Upper lobe of left lung (tissue), 6 donors: Measurements from ENCODE around the gene PTPRD. TPM values are rescaled to one million over a fixed set of nuclear protein-coding genes. Genes with fewer than 3 reads are reported as not detected.

Source experiments
- ATAC-seq, 2 donors: fragments of 200-7000 bp; cut with Tn5 transposase; one replicate each; pipeline ENCODE4 v1.9.1; 2022; ENCODE audit warnings: mild to moderate bottlenecking in 2 of 2, moderate library complexity in 2 of 2; ENCODE audit not compliant: low FRiP score in 2 of 2
- DNase-seq, 2 donors: peaks; one replicate each; pipeline ENCODE4 v3.0.0-alpha.2; 2019 to 2020
- H3K27ac ChIP-seq, 4 donors: fragments of 200-600 bp; sonication (generic); one replicate each; pipeline ENCODE4 v1.5.1; 2016 to 2019
- H3K27me3 ChIP-seq, 4 donors: fragments of 200-600 bp; sonication (generic); one replicate each; pipeline ENCODE4 v1.5.1; 2017 to 2019
- H3K36me3 ChIP-seq, 4 donors: fragments of 200-600 bp; sonication (generic); one replicate each; pipeline ENCODE4 v1.5.1; 2016 to 2019
- H3K4me1 ChIP-seq, 4 donors: fragments of 200-600 bp; sonication (generic); one replicate each; pipeline ENCODE4 v1.5.1; 2018 to 2019
- H3K4me3 ChIP-seq, 4 donors: fragments of 200-600 bp; sonication (generic); one replicate each; pipeline ENCODE4 v1.5.1; 2017 to 2019; ENCODE audit warnings: mild to moderate bottlenecking in 2 of 4, moderate library complexity in 1 of 4
- H3K9me3 ChIP-seq, 4 donors: fragments of 200-600 bp; sonication (generic); one replicate each; pipeline ENCODE4 v1.5.1; 2018 to 2019
- EP300 ChIP-seq, 4 donors: sonication (generic); formaldehyde crosslinking; IDR thresholded peaks; one replicate each; pipeline ENCODE4 v1.5.1; 2017; ENCODE audit warnings: antibody characterized with exemption in 4 of 4, control low read depth in 2 of 4
- POLR2A ChIP-seq, 4 donors: fragments of 450-650 bp; IDR thresholded peaks; one replicate each; pipeline ENCODE4 v1.5.1; 2016 to 2017; ENCODE audit warnings: antibody characterized with exemption in 4 of 4, mild to moderate bottlenecking in 2 of 4
- POLR2AphosphoS5 ChIP-seq, 2 donors: sonication (generic); formaldehyde crosslinking; IDR thresholded peaks; one replicate each; pipeline ENCODE4 v1.5.1; 2017; ENCODE audit warnings: antibody characterized with exemption in 2 of 2
- WGBS, 2 donors: methylation state at CpG; one replicate each; pipeline ENCODE4 v1.1.5; 2017 to 2018; 5-methylcytosine and 5-hydroxymethylcytosine counted together
- total RNA-seq, 6 donors: library from RNA; depleted of rRNA in 4 of 6; stranded (reverse); fragments of >200 nt in 4 of 6; gene quantifications; one replicate each; pipeline versions ENCODE4 v1.1.0 to v1.2.1, GENCODE V29; 2016 to 2021
- TF ChIP-seq, protein P1 (sequence below), 6 experiments: fragments of 450-650 bp in 4 of 6; fragments of 200-600 bp in 2 of 6; sonication (generic) in 2 of 6; IDR thresholded peaks; one replicate each; pipeline ENCODE4 v1.5.1; 2016 to 2019; ENCODE audit warnings: antibody characterized with exemption in 6 of 6
- donor health status: DM: no; HTN: no; CAD: no; lungs with moderate emphysema.
- donor health status: DM: no; HTN: yes; CAD: no; lungs with severe emphysema.

PTPRD gene
- total RNA-seq, 6 donors from 2014 or later, result 7.4 to 46.1 (median 14.5) TPM

DNA sequence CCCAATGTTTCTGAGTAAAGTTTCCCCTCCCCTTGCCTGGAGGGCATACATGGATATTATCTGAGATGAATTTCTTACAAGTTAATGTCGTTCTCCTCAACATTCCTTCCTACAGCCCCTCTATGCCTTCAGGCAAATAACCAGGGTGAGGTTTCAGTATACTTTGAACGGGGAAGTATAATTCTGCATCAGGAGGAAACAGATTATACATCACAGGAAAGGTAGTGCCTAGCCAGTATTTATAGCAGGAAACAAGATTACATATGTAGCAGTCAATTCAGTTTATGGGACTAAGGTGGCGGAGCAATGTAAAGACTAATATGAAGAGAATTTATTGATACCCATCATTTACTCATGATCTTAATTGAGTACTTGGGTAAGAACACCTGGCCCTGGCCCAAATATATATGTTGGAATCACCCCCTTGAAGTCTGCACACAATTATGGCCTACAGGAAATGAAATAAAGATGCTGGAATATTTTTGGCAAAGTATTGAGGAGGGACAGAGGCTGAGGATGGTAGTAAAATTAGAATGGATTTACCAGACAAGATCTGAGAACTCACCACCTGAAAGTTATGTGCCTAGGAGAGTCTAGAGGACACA lies 661.1 kb downstream of the PTPRD start:
- H3K9me3 ChIP-seq, result no peaks in the 10 kb centered on the region
- no peak for TF ChIP-seq POLR2AphosphoS5 (IDR thresholded peaks at IDR 0.05)
- TF ChIP-seq EP300 (IDR thresholded peaks at IDR 0.05), result no peak
- no peak for TF ChIP-seq POLR2A (IDR thresholded peaks at IDR 0.05)
- TF ChIP-seq, protein P1, sequence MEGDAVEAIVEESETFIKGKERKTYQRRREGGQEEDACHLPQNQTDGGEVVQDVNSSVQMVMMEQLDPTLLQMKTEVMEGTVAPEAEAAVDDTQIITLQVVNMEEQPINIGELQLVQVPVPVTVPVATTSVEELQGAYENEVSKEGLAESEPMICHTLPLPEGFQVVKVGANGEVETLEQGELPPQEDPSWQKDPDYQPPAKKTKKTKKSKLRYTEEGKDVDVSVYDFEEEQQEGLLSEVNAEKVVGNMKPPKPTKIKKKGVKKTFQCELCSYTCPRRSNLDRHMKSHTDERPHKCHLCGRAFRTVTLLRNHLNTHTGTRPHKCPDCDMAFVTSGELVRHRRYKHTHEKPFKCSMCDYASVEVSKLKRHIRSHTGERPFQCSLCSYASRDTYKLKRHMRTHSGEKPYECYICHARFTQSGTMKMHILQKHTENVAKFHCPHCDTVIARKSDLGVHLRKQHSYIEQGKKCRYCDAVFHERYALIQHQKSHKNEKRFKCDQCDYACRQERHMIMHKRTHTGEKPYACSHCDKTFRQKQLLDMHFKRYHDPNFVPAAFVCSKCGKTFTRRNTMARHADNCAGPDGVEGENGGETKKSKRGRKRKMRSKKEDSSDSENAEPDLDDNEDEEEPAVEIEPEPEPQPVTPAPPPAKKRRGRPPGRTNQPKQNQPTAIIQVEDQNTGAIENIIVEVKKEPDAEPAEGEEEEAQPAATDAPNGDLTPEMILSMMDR (IDR thresholded peaks at IDR 0.05), result no peak
- H3K4me1 ChIP-seq, result no peaks in the 10 kb centered on the region
- WGBS, 2 donors, result 57 to 60% methylated on average over 3 of the region's 3 CpGs
- ATAC-seq (no peak), DNase-seq (no peak)
- no peaks in the 10 kb centered on the region for H3K27me3 ChIP-seq
- no peaks in the 10 kb centered on the region for H3K36me3 ChIP-seq
- no peak overlapping the region for H3K4me3 ChIP-seq
- no peak overlapping the region for H3K27ac ChIP-seq

DNA sequence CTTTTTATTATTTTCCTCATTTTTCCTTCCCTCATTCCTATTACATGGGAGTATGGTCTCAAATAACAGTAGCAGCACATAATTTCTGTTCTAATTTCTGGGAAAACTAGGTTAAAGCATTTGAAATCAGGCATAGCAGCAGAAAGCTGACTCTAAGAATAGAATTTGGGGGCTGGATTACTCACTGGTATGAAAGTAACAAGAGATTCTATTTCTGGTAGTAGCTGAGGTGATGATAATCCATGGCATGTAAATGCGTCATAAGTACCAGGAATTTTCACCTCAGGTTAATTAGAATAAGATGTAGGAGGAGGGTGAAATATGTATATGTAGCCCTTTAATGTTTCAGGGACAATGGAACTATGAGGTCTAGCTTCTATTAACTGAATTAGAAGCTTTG lies 662.0 kb downstream of the PTPRD start:
- TF ChIP-seq POLR2AphosphoS5 (IDR thresholded peaks at IDR 0.05), result no peak
- no peak for TF ChIP-seq POLR2A (IDR thresholded peaks at IDR 0.05)
- TF ChIP-seq EP300 (IDR thresholded peaks at IDR 0.05), result no peak
- TF ChIP-seq, protein P1 (IDR thresholded peaks at IDR 0.05), result no peak
- DNase-seq (no peak), ATAC-seq (no peak)
- H3K36me3 ChIP-seq, result no peaks in the 10 kb centered on the region
- no peaks in the 10 kb centered on the region for H3K4me1 ChIP-seq
- H3K9me3 ChIP-seq, result no peaks in the 10 kb centered on the region
- 100% methylated on average over 1 of the region's 1 CpG for WGBS, 2 donors
- H3K27ac ChIP-seq, result no peak overlapping the region
- no peak overlapping the region for H3K4me3 ChIP-seq
- H3K27me3 ChIP-seq, result no peaks in the 10 kb centered on the region

DNA sequence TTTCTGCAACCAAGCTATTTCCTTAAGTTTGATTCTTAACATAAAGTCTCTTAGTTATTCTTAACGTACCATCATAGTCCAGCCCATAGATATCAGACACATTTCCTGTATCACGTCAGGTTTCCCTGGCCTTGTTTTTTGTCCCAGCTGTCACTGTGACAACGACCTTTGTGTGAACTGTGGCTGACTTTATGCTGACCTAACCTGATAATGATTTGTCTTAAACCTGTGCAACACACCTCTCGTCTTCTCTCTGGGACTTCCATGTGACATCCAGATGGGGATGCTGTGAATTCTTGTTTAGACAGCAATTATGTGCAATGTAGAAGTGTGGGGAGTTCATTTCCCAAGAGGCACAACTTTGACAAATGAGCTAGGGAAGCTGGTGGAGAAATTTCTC lies 662.8 kb downstream of the PTPRD start:
- no peaks in the 10 kb centered on the region for H3K9me3 ChIP-seq
- no peaks in the 10 kb centered on the region for H3K27me3 ChIP-seq
- DNase-seq (no peak), ATAC-seq (no peak)
- 49 to 55% methylated on average over 4 of the region's 4 CpGs for WGBS, 2 donors
- H3K4me3 ChIP-seq, result no peak overlapping the region
- no peaks in the 10 kb centered on the region for H3K4me1 ChIP-seq
- no peak overlapping the region for H3K27ac ChIP-seq
- TF ChIP-seq EP300 (IDR thresholded peaks at IDR 0.05) (no peak), POLR2A (IDR thresholded peaks at IDR 0.05) (no peak), POLR2AphosphoS5 (IDR thresholded peaks at IDR 0.05) (no peak)
- TF ChIP-seq, protein P1 (IDR thresholded peaks at IDR 0.05), result no peak
- no peaks in the 10 kb centered on the region for H3K36me3 ChIP-seq

DNA sequence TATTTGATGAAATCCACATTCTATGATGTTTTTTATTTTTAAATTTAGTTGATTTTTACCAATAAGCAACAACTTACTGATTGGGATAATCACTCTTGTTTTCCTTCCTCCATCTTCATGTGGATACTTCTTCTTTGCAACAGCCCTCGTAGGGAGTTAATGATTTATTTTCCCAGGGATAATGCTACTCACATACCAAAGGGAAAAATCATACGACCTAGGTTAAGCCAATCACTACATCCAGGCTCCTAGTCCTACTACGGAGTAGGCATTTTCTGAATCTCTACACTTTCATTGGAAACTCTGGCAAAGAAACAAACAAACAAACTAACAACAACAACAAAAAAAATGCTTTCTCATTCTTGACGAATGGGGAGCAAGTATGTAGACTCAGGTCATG lies 663.4 kb downstream of the PTPRD start:
- no peak for ATAC-seq
- no peaks in the 10 kb centered on the region for H3K9me3 ChIP-seq
- H3K27ac ChIP-seq, result no peak overlapping the region
- no peak overlapping the region for H3K4me3 ChIP-seq
- 65 to 68% methylated on average over 4 of the region's 4 CpGs for WGBS, 2 donors
- no peaks in the 10 kb centered on the region for H3K36me3 ChIP-seq
- H3K4me1 ChIP-seq, result no peaks in the 10 kb centered on the region
- TF ChIP-seq, protein P1 (IDR thresholded peaks at IDR 0.05), result no peak
- TF ChIP-seq EP300 (IDR thresholded peaks at IDR 0.05) (no peak), POLR2AphosphoS5 (IDR thresholded peaks at IDR 0.05) (no peak), POLR2A (IDR thresholded peaks at IDR 0.05) (no peak)
- no peaks in the 10 kb centered on the region for H3K27me3 ChIP-seq
- no peak for DNase-seq

DNA sequence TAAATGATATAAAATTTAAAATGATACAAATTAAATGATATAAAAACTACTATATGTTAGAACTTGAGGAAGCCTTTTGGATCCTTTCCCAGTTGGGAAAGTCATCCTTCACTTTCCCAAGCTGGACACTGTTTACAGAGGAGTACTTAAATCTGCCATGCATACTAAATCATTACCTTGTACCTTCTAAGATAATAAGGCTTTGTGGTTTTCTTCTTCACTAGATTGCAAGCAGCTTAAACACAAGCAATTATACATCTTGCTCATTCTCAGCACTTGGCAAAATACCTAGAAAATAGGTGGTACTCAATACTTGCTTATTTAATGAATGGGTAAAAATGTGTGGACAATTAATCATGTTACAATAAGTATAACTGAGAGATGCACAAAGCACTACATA lies 666.8 kb downstream of the PTPRD start:
- ATAC-seq, result no peak
- Histone ChIP-seq H3K27me3 (no peaks in the 10 kb centered on the region), H3K27ac (no peak overlapping the region), H3K4me3 (no peak overlapping the region), H3K36me3 (no peaks in the 10 kb centered on the region), H3K9me3 (no peaks in the 10 kb centered on the region), H3K4me1 (no peaks in the 10 kb centered on the region)
- TF ChIP-seq POLR2AphosphoS5 (IDR thresholded peaks at IDR 0.05) (no peak), POLR2A (IDR thresholded peaks at IDR 0.05) (no peak), EP300 (IDR thresholded peaks at IDR 0.05) (no peak)
- TF ChIP-seq, protein P1 (IDR thresholded peaks at IDR 0.05), result no peak
- DNase-seq, result no peak
